Measurements from ENCODE around the gene ZCCHC4.
A peak's percentile ranks its signal among the peaks of the same experiment; 100 is the strongest.

ZCCHC4 gene

GRCh38 chr4:25312496-25313200, at the start of gene ZCCHC4:
Gene ZCCHC4, plus strand, starts transcription at chr4:25312774. Its CDS starts 36 bp downstream, at chr4:25312810.
- peak; percentile 80 to 83 (median 82) for DNase-seq (ENCODE audit: low read depth in 3 of 3)

- no peak for DNase-seq (ENCODE audit: low read depth in 3 of 3)
Measured at GRCh38 chr4:25271866-25272265, 40.7 kb upstream of the ZCCHC4 start.

- DNase-seq (ENCODE audit: low read depth in 3 of 3) = no peak
Measured at GRCh38 chr4:25280210-25280609, 32.4 kb upstream of the ZCCHC4 start.

GRCh38 chr4:25283948-25284347, 28.6 kb upstream of the ZCCHC4 start:
- DNase-seq (ENCODE audit: low read depth in 3 of 3) = no peak

GRCh38 chr4:25284466-25284865, 28.1 kb upstream of the ZCCHC4 start:
- DNase-seq (ENCODE audit: low read depth in 3 of 3) = no peak

- no peak for DNase-seq (ENCODE audit: low read depth in 3 of 3)
Measured at GRCh38 chr4:25290490-25291067, 22.0 kb upstream of the ZCCHC4 start.

GRCh38 chr4:25291158-25291733, 21.3 kb upstream of the ZCCHC4 start:
- no peak for DNase-seq (ENCODE audit: low read depth in 3 of 3)

- no peak for DNase-seq (ENCODE audit: low read depth in 3 of 3)
Measured at GRCh38 chr4:25297528-25298242, 14.9 kb upstream of the ZCCHC4 start.

GRCh38 chr4:25299476-25300203, 12.9 kb upstream of the ZCCHC4 start:
- no peak for DNase-seq (ENCODE audit: low read depth in 3 of 3)

- no peak for DNase-seq (ENCODE audit: low read depth in 3 of 3)
Measured at GRCh38 chr4:25301471-25301870, 11.1 kb upstream of the ZCCHC4 start.

- no peak for DNase-seq (ENCODE audit: low read depth in 3 of 3)
Measured at GRCh38 chr4:25302626-25303025, 9.9 kb upstream of the ZCCHC4 start.

GRCh38 chr4:25303578-25303977, 9.0 kb upstream of the ZCCHC4 start:
- no peak for DNase-seq (ENCODE audit: low read depth in 3 of 3)

- no peak for DNase-seq (ENCODE audit: low read depth in 3 of 3)
Measured at GRCh38 chr4:25306518-25307057, 6.0 kb upstream of the ZCCHC4 start.

- no peak for DNase-seq (ENCODE audit: low read depth in 3 of 3)
Measured at GRCh38 chr4:25307596-25307995, 5.0 kb upstream of the ZCCHC4 start.

GRCh38 chr4:25308306-25308705, 4.3 kb upstream of the ZCCHC4 start:
- DNase-seq (ENCODE audit: low read depth in 3 of 3) = no peak

GRCh38 chr4:25308761-25309160, 3.8 kb upstream of the ZCCHC4 start:
- no peak for DNase-seq (ENCODE audit: low read depth in 3 of 3)

GRCh38 chr4:25310066-25310802, 2.3 kb upstream of the ZCCHC4 start:
- no peak for DNase-seq (ENCODE audit: low read depth in 3 of 3)

GRCh38 chr4:25310803-25311166, 1.8 kb upstream of the ZCCHC4 start:
- DNase-seq (ENCODE audit: low read depth in 3 of 3) = no peak

GRCh38 chr4:25313201-25313895, 774 bp downstream of the ZCCHC4 start:
- no peak for DNase-seq (ENCODE audit: low read depth in 3 of 3)

GRCh38 chr4:25320336-25320735, 7.8 kb downstream of the ZCCHC4 start:
- DNase-seq (ENCODE audit: low read depth in 3 of 3) = no peak

Data from stimulated activated CD4-positive, alpha-beta T cell treated with anti-CD3 and anti-CD28 coated beads, TNF-alpha, amount 100 ng/mL, for 24 hours (primary cell).